ENCODE measurements around the gene TCL1B.
"Not testable (repeated sequence)": the region's sequence is repeated elsewhere in the genome, so short reads cannot be mapped to it uniquely, and the experiment has no call there.

The TCL1B gene

DNA sequence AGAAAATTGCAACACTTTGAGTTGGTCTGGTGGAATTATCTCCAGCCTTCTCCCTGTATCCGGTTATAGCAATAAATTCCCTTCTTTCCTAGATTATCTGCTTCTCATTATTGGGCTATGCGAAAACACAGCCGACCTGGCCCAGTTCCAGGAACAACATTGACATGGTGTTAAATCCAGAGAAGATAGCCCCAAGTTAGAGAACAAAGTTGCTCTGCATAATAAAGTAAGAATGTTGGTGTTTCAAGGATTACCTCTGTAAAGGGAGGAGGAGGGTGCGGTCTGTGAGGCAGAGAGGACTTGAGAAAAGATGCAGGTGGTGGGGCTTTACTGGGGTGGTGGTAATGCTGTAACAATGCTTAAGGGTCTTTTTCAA is 15.6 kb downstream of the TCL1B start:
- no peak for DNase-seq (ENCODE audit: low read depth in 4 of 4, low spot score in 1 of 4)

DNA sequence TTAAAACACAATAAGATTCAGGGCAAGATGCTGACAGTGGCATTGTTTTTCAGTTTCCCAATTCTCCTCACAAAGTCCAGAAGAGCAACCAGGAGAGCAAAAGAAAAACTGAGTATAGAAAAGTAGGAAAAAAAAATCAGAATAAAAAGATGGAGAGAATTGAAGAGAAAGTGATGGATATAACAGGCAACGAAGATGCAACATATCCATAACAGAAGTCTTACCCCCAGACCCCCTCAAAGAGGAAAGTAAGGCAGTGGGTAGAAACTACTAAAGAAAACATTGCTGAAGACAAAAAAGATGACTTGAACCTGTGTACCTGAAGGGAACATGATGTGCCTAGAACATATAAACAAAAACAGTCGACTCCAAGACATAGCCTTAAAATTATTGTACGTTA is 17.1 kb downstream of the TCL1B start:
- DNase-seq (ENCODE audit: low read depth in 4 of 4, low spot score in 1 of 4): no peak

DNA sequence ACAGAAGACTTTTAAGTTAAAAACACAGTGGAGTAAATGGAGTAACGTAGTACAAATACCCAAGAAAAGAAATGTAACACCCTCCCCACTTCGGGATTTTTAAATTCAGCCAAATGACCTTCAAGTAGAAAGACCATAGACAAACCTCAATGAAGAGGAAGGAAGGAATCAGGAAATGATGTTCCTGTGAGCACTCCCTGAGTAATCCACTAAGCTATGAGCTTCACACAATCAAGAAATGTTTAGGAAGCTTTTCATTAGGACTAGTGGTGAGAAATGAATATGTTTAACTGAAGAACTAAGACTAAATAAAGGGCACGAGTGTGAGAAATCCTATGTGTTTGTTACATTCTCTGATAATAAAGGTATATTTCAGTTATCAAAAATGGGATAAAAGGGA is 17.6 kb downstream of the TCL1B start:
- no peak for DNase-seq (ENCODE audit: low read depth in 4 of 4, low spot score in 1 of 4)

DNA sequence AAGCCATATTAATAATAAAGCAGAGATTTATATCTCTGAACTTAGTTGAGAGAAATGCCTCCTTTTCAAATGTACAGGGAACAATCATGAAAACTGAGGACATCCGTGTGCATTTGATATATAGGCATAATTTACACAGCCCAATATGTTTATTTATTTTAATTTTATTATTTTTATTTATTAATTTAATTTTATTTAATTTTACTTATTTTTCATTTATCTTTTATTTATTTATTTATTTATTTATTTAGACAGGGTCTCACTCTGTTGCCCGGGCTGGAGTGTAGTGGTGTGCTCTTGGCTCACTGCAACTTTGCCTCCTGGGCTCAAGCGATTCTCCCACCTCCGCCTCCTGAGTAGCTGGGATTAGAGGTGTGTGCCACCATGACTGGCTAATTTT is 19.3 kb downstream of the TCL1B start:
- DNase-seq (ENCODE audit: low read depth in 4 of 4, low spot score in 1 of 4): no peak

DNA sequence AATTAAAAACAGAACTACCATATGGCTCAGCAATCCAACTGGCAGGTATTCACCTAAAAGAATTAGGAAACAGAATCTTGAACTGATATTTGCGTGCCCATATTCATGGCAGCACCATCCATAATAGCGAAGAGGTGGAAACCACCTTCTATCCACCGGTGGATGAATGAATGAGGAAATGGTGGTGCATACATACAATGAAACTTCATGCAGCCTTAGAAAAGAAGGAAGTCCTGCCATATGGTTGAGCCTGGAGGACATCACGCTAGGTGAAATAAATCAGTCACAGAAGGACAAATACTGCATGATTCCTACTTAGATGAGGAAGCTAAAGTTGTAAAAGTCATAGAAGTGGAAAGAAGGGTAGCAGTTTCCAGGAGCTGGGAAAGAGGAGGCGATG is 21.1 kb downstream of the TCL1B start:
- no peak for DNase-seq (ENCODE audit: low read depth in 4 of 4, low spot score in 1 of 4)

DNA sequence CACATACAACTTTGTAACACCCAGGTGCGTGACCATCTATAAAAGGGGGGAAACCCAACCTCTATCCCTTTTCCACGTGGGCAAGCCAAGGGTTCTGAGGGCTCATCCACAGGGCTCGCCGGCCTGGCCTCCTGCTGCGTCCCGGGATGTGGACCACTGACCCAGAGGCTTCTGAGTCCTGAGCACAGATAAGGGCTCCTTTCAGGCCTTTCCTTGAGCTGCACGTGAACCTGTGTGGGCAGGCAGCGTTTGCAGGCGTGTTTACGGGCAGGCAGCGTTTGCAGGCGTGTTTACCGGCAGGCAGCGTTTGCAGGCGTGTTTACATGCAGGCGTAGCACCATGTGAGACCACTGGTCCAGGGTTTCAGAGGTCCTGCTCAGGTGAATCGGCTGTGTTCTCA is 23.9 kb downstream of the TCL1B start:
- no peak for DNase-seq (ENCODE audit: low read depth in 4 of 4, low spot score in 1 of 4)

DNA sequence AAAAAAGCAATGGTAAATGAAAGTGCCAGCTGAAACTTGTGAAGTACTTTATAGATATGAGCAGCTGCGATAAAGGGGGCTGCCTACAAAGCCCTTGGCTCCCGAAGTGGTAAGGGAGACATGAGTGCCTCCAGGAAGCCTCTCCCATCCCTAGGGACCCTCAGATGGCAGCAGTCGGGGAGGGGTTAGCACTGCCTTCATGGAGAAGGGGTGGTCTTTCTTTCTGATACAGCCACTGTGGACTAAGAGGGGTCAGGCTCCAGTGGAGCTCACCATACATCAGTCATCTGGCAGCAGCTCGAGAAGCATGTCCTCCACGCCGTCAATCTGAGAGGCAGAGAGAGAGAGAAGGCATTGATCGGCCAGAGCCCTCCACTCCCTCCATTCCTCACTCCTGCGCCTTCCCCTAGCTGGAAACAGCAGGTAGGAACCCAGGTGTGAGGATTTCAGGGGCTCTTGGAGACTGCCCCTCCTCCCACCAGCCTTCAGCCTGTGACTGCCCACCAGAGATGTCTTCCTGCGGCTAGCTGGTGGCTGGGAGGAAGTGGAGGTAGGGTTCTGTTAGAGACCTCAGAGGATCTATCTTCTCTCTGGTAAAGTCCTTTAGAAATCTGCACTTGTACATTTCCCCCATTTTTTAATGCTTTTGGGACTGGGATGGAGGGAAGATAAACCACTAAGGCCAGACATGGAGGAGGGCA is 25.4 kb downstream of the TCL1B start:
- DNase-seq (ENCODE audit: low read depth in 4 of 4, low spot score in 1 of 4): no peak

DNA sequence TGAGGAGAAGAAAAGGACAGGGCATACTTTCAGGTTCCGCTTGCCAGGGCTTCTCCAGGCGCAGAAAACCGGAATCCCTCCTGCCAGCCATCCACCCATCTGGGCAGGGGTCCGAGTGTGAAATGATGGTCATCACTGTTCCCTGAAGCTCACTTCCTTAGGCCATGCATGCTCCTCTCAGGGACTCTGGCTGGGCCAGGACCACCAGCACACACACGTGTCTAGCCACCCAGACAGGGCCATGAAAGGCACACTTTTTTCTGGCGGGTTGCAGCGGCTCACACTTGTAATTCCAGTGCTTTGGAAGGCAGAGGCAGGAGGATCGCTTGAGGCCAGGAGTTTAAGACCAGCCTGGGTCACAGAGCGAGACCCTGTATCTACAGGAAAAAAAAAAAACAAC is 26.2 kb downstream of the TCL1B start:
- no peak for DNase-seq (ENCODE audit: low read depth in 4 of 4, low spot score in 1 of 4)

DNA sequence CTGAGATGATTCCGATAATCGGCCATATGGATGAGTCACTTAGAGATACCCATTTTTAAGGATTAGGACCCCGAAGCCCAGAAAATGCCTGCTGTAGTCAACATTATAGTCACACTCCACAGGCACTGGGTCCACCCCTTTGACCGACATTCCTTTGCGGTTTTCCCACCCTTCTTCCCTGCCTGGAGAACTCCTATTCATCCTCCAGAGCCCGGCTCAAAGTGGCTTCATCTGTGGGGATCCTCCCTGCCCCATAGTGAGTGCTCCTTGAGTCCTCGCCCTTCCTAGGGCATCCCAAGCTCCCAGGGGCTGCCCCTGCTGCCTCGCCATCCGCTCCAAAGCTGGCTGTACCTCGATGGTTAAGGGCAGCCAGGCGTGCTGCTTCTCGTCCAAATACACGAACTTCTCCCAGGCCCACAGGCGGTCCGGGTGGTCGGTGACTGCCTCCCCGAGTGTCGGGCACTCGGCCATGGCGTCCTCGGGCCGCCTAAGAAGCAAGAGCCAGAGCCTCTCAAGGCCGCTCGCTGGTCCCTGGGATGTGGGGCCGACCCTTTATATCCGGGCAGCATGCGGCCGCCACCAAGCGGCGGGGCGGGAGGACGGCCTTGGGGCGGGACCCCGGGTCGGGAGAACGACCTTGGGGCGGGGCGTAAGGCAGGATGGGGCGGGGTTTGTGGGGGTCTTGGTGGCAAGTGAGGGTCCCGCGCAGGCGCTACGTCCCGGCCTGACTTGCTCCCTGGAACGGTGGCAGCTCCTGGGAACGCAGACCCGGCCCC is 27.6 kb downstream of the TCL1B start, which contains the start of gene TCL1A:
TCL1A (minus strand) TSS at position 530 of the 776 bp plus-strand sequence; CDS start at position 471, 59 bp downstream.
- DNase-seq (ENCODE audit: low read depth in 4 of 4, low spot score in 1 of 4): no peak

DNA sequence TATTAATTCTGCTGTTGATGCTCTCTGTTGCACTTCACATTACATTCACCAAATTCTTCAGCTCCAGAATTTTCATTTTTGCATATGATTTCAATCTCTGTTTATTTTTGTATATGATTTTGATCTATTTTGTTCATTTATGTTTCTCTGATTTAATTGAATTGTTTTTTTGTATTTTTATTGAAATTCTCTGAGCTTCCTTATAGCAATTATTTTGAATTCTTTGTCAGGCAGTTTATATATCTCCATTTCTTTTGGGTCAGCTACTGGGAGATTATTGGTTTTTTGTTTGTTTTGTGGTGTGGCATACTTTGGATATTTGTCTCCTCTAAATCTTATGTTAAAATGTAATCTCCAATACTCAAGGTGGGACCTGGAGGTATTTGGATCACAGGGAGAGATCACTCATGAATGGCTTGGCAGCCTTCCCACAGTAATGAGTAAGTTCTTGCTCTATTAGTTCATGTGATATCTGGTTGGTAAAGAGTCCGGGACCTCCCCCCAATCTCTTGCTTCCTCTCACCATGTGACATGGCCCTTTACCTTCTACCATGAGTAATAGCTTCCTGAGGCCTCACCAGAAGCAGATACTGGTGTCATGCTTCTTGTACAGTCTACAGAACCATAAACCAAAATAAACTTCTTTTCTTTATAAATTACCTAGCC is 36.4 kb downstream of the TCL1B start:
- DNase-seq (ENCODE audit: low read depth in 4 of 4, low spot score in 1 of 4): no peak

DNA sequence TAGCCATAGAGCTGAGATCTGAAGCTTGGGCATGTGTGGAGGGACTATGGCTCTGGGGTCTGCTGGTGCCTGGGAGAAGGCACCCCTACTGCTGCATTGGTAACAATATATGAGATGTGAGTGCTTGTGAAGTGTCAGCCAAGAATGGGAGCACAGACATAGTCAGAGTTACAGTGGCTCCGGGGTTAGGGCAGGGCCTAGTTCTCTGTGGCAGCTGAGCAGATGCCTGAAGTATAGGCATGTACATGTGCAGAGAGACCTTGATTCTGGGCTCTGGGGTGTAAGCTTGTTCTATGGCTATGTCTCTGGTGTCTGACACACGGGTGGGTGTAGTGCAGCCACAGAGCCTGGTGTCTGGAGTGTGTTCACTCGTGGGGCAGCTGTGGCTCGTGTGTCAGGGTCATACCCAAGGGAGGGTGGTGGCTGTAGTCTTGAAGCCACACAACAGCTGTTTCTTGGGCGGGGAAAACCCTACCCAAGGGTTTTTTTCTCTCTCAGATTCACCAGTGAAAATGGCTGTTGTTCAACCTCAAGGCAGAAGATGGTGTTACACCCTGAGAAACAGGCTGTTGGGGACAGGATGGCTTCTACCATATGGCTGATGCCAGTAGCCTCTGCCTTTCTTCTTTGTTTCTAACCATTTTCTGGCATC is 39.6 kb downstream of the TCL1B start:
- no peak for DNase-seq (ENCODE audit: low read depth in 4 of 4, low spot score in 1 of 4)

DNA sequence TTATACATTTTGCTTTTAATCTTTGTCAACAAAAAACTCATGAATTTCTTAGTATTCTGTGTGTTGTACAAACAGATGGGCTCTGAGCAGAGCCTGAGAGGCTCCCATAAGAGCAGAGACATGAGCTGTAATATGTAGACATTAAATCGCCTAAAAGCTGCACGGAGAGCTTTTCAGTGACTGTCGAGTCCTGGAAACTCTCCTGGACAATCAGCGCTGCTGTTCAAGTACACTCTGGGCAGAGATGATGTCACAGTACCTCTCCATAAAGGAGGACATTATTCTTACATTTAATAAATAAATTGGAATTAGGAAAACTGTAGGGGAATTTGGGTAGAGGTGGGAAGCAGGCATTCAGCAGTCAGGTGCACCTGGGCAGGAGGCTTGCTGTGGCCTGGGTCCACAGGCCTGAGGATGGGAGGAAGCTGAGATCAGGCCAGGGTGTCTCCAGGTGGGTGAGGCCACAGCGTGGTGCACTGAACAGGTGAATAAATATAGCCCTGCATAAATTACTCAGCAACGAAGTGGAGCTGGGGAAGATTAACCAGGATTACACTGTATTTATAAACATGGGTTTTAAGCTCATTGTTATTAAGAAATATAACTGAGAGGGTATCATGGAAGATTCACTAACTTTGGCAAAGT is 41.0 kb downstream of the TCL1B start:
- DNase-seq (ENCODE audit: low read depth in 4 of 4, low spot score in 1 of 4): no peak

DNA sequence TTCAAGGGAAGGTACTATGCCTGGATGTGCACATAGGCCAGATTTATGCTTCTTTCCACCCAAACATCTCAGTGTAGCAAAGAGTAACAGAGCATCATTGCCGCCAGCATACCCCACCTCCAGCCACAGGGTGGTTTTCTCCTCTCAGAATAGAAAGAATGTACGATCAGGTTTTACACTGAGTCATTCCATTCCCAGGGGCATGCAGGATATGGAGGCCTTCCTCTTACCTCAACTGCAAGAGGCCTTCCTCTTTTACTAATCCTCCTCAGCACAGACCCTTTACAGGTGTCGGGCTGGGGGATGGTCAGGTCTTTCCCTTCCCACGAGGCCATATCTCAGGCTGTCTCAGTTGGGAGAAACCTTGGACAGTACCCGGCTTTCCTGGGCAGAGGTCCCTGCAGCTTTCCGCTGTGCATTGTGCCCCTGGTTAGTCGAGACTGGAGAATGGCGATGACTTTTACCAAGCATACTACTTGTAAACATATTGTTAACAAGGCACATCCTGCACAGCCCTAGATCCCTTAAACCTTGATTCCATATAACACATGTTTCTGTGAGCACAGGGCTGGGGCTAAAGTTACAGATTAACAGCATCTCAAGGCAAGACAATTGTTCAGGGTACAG is 43.3 kb downstream of the TCL1B start:
- not testable (repeated sequence) for DNase-seq (ENCODE audit: low read depth in 4 of 4, low spot score in 1 of 4)

DNA sequence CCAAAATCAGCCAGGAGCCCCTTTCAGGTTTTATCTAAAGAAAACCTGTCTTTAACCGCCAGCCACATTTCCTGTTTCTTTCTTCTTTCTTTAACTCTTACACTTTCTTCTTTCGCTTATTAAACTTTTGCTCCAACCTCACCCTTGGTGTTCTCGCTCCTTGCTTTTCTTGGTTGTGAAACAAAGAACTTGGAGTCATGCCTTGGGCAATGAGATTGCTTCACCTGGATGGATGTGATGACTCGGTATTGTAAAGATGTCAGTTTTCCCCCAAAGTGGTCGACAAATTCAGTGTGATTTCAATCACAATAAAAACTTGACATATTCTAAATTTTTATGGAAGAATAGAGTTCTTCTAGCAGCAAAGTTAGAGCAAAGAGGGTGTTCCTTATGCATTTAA is 43.9 kb downstream of the TCL1B start:
- DNase-seq (ENCODE audit: low read depth in 4 of 4, low spot score in 1 of 4): no peak

DNA sequence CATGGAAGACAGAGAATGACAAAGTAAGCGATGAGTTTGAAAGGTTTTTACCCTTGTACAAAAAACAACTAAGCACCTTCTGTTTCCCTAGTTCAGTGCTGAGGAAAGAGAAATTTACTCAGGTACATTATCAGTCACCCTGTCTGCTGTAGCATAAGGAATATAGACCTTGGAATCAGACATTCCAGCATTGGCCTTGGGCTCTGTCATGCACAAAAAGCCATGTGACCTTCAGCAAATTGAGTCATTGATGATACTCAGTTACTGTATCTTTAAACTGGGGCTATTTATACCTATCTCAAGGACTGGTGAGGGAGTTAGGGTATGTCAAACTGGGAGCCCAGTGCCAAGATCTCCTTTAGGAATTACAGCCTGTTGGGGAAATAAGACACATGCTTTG is 47.0 kb downstream of the TCL1B start:
- no peak for DNase-seq (ENCODE audit: low read depth in 4 of 4, low spot score in 1 of 4)

DNA sequence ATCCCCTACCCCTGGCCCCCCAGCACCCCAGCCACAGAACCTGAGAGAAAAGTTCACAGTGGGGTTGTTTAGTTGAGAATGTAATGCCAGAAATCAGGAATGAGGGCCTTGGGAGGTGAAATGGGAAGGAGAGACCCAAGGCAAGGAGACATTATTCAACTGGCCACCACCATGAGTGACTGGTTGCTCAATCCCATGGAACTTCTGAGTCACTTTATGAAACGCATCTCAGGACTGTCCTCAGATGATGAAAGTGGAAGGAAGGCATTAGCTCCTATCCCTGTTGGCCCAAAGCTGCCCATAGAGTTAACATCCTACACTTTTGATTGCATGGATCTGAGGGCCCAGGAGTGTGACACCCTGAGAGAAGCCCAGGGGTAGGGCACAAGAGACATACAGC is 53.1 kb downstream of the TCL1B start:
- DNase-seq (ENCODE audit: low read depth in 4 of 4, low spot score in 1 of 4): no peak

DNA sequence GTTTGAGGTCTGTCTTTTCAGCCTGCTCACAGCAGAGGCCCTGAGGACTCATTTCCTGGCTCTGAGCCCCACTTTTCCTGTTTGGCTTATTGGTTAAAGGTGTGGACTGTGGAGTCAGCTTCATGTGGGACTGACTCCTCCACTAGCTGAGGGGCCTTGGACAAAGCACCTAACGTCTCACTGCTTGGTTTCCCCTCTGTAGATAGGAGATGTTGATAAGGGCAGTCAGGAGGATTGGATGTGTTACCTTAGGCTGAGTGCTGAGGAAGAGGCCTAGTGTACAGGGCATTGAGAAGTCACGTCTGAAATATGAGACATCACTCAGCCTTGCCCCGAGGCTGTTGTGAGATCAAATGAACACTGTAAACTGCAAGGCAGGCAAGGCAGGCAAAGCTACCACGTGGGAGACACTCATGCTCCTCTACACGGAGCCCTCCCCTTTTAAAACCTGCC is 54.8 kb downstream of the TCL1B start:
- no peak for DNase-seq (ENCODE audit: low read depth in 4 of 4, low spot score in 1 of 4)

DNA sequence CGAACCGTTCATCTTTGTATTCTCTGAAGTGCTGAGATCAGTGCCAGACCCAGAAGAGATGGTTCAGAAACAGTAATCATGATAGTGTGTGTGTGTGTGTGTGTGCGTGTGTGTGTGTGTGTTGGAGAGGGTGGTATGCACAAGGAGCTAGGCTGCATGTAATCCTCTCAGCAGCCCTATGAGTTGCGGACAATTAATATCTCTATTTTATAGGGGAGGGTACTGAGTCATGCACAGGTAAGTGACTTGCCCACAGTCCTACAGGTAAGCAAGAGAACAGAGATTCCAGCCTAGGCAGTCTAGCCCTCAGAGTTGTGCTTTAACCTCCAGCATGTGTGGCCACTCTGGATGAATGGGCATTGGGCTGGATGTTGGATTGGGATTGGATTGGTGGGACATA is 55.6 kb downstream of the TCL1B start:
- no peak for DNase-seq (ENCODE audit: low read depth in 4 of 4, low spot score in 1 of 4)

Measured in stimulated activated CD4-positive, alpha-beta T cell treated with anti-CD3 and anti-CD28 coated beads, Interleukin-1b, Interleukin-23, amount 100 ng/mL, for 24 hours (primary cell).